HG02885 (cell line): ENCODE results near the gene TNS4.

Experiments used
- ATAC-seq: cut with Tn5 transposase; IDR thresholded peaks from one replicate; pipeline ENCODE4 v1.9.1; 2021; ENCODE audit warnings: mild to moderate bottlenecking; ENCODE audit not compliant: unreplicated experiment, poor library complexity

TNS4 gene

GRCh38 chr17:40475234-40475908 is 26.1 kb downstream of the TNS4 start:
- no peak for ATAC-seq

GRCh38 chr17:40474419-40475002 is 26.9 kb downstream of the TNS4 start:
- no peak for ATAC-seq

- ATAC-seq: no peak
These were observed 27.7 kb downstream of the TNS4 start for GRCh38 chr17:40473573-40474365.

- ATAC-seq: no peak
These were observed 28.5 kb downstream of the TNS4 start for GRCh38 chr17:40472733-40473452.

GRCh38 chr17:40471846-40472732 is 29.3 kb downstream of the TNS4 start:
- ATAC-seq: no peak

- ATAC-seq: no peak
These were observed 30.2 kb downstream of the TNS4 start for GRCh38 chr17:40470932-40471828.

GRCh38 chr17:40469805-40470675 is 31.4 kb downstream of the TNS4 start:
- ATAC-seq: no peak

- no peak for ATAC-seq
These were observed 32.9 kb downstream of the TNS4 start for GRCh38 chr17:40468560-40468959.

GRCh38 chr17:40467281-40467867 is 34.0 kb downstream of the TNS4 start:
- no peak for ATAC-seq

GRCh38 chr17:40466298-40466971 is 35.0 kb downstream of the TNS4 start:
- no peak for ATAC-seq

- no peak for ATAC-seq
These were observed 37.0 kb downstream of the TNS4 start for GRCh38 chr17:40464392-40464855.

- ATAC-seq: no peak
These were observed 38.3 kb downstream of the TNS4 start for GRCh38 chr17:40463122-40463550.

GRCh38 chr17:40462343-40463121 is 38.9 kb downstream of the TNS4 start:
- no peak for ATAC-seq

GRCh38 chr17:40461732-40462342 is 39.6 kb downstream of the TNS4 start:
- ATAC-seq: no peak

GRCh38 chr17:40460968-40461731 is 40.3 kb downstream of the TNS4 start:
- ATAC-seq: no peak
